Osteocyte (in vitro differentiated cells): Measurements from ENCODE around the gene MED13L. TPM values are rescaled to one million over a fixed set of nuclear protein-coding genes. Genes with fewer than 3 reads are reported as not detected.

Experiments used
- DNase-seq: peaks from one replicate; pipeline ENCODE4 v3.0.0; 2021; ENCODE audit warnings: mixed read lengths; ENCODE audit not compliant: unreplicated experiment; ENCODE audit errors: extremely low spot score
- H3K27ac Mint-ChIP-seq: one replicate; pipeline ENCODE4 v1.8.0; 2021; ENCODE audit warnings: mild to moderate bottlenecking, mixed read lengths; ENCODE audit not compliant: unreplicated experiment
- H3K27me3 Mint-ChIP-seq: one replicate; pipeline ENCODE4 v1.8.0; 2021; ENCODE audit warnings: mixed read lengths; ENCODE audit not compliant: unreplicated experiment
- H3K36me3 Mint-ChIP-seq: one replicate; pipeline ENCODE4 v1.8.0; 2021; ENCODE audit warnings: mixed read lengths; ENCODE audit not compliant: unreplicated experiment
- H3K4me1 Mint-ChIP-seq: one replicate; pipeline ENCODE4 v1.8.0; 2021; ENCODE audit warnings: mixed read lengths; ENCODE audit not compliant: unreplicated experiment
- H3K4me3 Mint-ChIP-seq: one replicate; pipeline ENCODE4 v1.8.0; 2021; ENCODE audit warnings: mild to moderate bottlenecking, moderate library complexity, mixed read lengths; ENCODE audit not compliant: unreplicated experiment
- H3K9me3 Mint-ChIP-seq: one replicate; pipeline ENCODE4 v1.8.0; 2021; ENCODE audit warnings: mixed read lengths; ENCODE audit not compliant: unreplicated experiment
- CTCF ChIP-seq: fragments of 200-600 bp; sonication (generic); IDR thresholded peaks from 2 replicates; pipeline ENCODE4 v1.5.0; 2021; ENCODE audit warnings: antibody characterized with exemption, mild to moderate bottlenecking, moderate library complexity
- total RNA-seq: library from RNA; stranded (reverse); gene quantifications from 2 replicates; pipeline ENCODE4 v1.2.1, GENCODE V29; 2021

MED13L gene
- total RNA-seq, 1 donor from 2014 or later: 229 TPM

- peak; percentile 51 for TF ChIP-seq CTCF
- DNase-seq: no peak
- no peaks in the 10 kb centered on the region for H3K9me3 Mint-ChIP-seq
- H3K4me1 Mint-ChIP-seq: peaks cover 81% of the 10 kb centered on the region
- H3K27ac Mint-ChIP-seq: peak overlapping the region; percentile 82
- H3K27me3 Mint-ChIP-seq: no peaks in the 10 kb centered on the region
- no peak overlapping the region for H3K4me3 Mint-ChIP-seq
- H3K36me3 Mint-ChIP-seq: no peaks in the 10 kb centered on the region
Observed at GRCh38 chr12:116141110-116141832, 136.2 kb downstream of the MED13L start.

GRCh38 chr12:116140529-116140928 is 137.0 kb downstream of the MED13L start:
- DNase-seq: no peak
- Mint-ChIP-seq H3K36me3 (no peaks in the 10 kb centered on the region), H3K27ac (peak overlapping the region; percentile 32)

GRCh38 chr12:116138781-116139180 is 138.7 kb downstream of the MED13L start:
- H3K4me3 Mint-ChIP-seq: no peak overlapping the region
- no peaks in the 10 kb centered on the region for H3K36me3 Mint-ChIP-seq
- H3K9me3 Mint-ChIP-seq: no peaks in the 10 kb centered on the region
- no peak for TF ChIP-seq CTCF
- peak overlapping the region; percentile 51 for H3K27ac Mint-ChIP-seq
- peaks cover 84% of the 10 kb centered on the region for H3K4me1 Mint-ChIP-seq
- H3K27me3 Mint-ChIP-seq: no peaks in the 10 kb centered on the region
- DNase-seq: no peak

More at GRCh38 chr12:116140529-116140928, 137.0 kb downstream of the MED13L start:
- Mint-ChIP-seq H3K27me3 (no peaks in the 10 kb centered on the region), H3K4me3 (no peak overlapping the region), H3K4me1 (peaks cover 81% of the 10 kb centered on the region), H3K9me3 (no peaks in the 10 kb centered on the region)
- no peak for TF ChIP-seq CTCF

- peak overlapping the region; percentile 51 for H3K27ac Mint-ChIP-seq
- no peak overlapping the region for H3K4me3 Mint-ChIP-seq
- TF ChIP-seq CTCF: no peak
- no peaks in the 10 kb centered on the region for H3K9me3 Mint-ChIP-seq
- H3K36me3 Mint-ChIP-seq: no peaks in the 10 kb centered on the region
- no peak for DNase-seq
- H3K27me3 Mint-ChIP-seq: no peaks in the 10 kb centered on the region
- peaks cover 84% of the 10 kb centered on the region for H3K4me1 Mint-ChIP-seq
Observed at GRCh38 chr12:116138364-116138763, 139.1 kb downstream of the MED13L start.

GRCh38 chr12:116137318-116137717 is 140.2 kb downstream of the MED13L start:
- Mint-ChIP-seq H3K27ac (no peak overlapping the region), H3K36me3 (no peaks in the 10 kb centered on the region), H3K4me3 (no peak overlapping the region), H3K27me3 (no peaks in the 10 kb centered on the region), H3K9me3 (no peaks in the 10 kb centered on the region), H3K4me1 (peaks cover 84% of the 10 kb centered on the region)
- TF ChIP-seq CTCF: no peak
- DNase-seq: no peak
